ENCODE measurements around the gene BAZ1A.

- TF ChIP-seq POLR2AphosphoS5 (IDR thresholded peaks at IDR 0.05), result no peak
- no peak for TF ChIP-seq CTCF (IDR thresholded peaks at IDR 0.05)
- TF ChIP-seq POLR2A (IDR thresholded peaks at IDR 0.05), result no peak
Observed at GRCh38 chr14:34883954-34884353, 8.8 kb upstream of the BAZ1A start.
